NCI-H187 treated with DMSO at 0.1 percent for 48 hours (cell line): ENCODE measurements around the gene PLEKHG2.

ENCODE experiments used
- DNase-seq: peaks from one replicate; lab custom pipeline; 2025; lab: John Stamatoyannopoulos, UW

PLEKHG2 gene

DNA sequence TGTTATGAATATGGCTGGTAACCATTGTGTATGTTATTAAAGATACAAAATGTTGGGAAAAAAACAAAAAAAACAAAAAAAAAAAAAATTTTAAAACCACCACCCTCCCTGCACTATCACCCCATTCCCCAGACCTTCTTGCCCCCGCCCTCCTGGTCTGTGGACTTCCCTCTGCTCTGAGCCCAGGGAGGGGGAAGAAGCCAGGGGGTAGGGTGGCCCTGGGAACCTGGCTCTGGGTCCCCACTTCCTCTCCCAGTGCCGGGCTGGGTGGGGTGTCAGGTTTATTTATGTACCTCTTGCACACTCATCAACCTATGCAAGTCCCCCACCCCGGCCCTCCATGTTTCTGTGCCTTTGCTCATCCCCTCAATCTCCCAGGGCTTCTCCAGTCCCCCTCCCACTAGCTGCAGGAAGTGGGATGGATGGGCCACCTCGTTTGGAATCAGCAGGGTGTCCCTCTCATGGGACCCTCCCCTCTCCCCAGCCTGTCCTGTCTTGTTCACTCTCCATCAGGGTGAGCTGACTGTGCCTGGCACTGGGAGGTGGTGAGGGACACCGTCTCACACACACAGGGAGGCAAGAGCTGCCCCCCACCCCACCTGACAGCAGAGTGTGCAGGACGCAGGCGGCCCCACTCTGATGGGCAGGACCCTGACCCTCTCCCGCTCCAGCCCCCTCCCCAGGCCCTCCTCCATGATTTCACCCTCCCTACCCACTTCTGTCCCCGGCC is 27.5 kb upstream of the PLEKHG2 start:
- DNase-seq: no peak

DNA sequence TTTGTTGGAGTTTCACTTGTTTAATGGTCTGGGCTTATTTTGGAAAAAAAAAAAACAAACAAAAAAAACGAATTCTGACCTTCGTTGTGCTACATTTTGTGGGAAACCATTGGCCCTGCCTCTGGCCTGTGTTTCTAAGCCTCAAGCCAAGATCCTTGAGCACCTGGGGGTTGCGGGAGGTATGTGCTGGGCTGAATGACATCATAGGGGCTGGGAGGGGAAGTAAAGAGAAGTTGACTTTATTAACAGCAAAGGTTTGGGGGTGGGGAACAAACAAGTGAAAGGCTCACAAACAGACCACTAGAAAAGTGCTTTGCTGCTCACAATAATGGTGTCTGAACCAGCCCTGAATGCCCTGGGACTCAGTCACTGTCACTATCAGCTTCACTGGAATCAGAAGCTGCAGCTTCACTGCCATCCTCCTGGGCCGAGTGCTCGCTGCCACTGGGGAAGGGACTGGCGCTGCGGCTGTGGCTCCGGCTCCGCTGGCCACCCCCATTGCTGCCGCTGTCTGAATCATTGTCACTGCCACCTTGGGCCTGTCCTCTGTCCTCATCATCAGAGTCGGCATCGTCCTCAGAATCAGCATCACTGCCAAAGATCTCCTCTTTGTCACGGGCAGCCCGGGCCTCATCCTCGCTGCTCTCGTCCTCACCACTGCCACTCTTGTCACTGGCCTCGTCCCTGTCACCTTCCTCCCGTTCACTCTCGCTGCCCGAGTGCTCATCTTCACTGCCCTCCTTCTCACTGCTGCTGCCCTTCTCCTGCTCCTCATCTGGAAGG is 26.6 kb upstream of the PLEKHG2 start:
- no peak for DNase-seq

DNA sequence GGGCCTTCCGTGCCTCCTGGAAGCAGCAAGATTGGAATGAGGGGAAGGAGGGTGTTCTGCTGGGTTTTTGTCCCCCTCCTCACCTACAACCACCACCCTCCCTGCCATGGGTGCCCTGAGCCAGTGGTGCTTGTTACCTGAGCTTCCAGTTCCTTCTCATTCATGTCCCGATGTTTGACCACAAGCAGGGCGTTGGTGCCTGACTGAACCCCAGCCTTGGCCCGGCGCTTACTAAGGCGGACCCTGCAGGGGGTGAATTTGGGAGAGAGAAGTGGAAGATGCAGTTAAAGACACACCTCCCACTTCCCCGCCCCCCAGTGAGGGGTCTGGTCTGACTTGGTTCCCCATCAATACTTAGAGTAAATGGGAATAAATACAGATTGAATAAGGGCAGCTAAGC is 25.9 kb upstream of the PLEKHG2 start:
- no peak for DNase-seq

DNA sequence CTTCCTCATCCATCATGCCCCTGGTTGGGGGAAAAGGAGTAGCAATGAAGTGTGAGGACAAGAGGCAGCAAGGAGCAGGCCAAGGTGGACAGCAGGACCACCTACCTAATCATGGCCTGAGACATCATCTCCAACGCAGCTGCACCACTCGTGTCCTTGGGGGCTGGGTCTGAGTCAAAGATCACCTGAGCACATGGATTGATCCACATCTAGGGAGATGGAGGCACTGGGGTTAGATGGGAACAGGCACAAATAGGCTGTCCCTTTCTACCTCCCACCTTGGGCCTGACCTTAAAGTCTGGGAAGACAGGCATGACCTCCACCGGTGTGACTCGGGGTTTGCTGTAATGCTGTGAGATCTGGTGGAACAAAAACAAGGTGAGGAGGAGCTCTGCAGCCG is 23.8 kb upstream of the PLEKHG2 start:
- no peak for DNase-seq

DNA sequence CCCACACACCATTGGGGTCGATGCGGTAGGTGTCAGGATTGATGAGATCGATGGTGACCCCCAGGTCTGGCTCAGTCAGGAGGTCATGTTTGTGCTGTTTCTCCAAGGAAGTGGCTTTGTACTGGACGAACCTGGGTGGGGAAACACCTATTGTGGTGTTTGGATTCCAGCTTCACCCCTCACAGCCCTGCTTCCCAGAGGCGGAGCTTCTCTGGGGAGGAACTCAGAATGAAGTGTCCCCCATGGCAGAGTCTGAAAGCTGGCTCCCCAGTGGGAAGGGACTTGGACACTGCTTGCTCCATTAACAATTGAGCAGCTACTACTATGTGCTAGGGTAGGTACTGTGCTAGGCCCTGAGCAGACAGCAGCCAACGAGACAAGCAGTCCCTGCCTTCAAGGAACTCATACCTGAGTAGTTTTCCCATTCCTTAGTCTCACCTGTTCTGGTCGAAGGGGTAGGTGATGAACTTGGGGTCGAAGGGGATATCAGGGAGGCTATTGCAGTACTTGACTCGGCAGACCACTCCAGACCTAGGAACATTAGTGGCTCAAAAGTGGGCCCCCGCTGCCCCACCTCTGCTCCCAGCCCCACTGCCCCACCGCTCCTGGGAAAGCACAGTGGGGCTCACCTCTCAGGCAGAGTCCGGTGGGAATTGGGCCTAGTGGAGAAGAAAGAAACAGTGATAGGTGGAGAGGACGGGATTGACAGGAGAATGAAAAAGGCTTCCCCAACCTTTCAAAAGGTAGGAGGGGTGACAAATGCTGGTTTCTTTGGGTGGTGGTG is 22.6 kb upstream of the PLEKHG2 start:
- no peak for DNase-seq

DNA sequence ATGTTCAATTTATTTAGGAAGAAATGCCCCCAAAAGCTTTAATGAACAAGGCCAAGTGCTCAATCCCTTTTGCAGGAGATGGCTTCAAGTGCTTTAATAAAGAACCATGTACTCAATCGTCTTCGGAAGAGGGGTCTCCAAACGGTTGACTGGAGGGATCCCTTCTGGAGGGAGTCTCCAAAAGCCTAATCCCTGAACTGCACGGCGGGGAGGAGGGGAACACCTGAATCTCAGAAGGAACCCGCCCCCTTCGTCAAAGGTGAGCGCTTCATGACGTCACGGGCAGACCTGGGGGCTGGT is 22.1 kb upstream of the PLEKHG2 start:
- no peak for DNase-seq

DNA sequence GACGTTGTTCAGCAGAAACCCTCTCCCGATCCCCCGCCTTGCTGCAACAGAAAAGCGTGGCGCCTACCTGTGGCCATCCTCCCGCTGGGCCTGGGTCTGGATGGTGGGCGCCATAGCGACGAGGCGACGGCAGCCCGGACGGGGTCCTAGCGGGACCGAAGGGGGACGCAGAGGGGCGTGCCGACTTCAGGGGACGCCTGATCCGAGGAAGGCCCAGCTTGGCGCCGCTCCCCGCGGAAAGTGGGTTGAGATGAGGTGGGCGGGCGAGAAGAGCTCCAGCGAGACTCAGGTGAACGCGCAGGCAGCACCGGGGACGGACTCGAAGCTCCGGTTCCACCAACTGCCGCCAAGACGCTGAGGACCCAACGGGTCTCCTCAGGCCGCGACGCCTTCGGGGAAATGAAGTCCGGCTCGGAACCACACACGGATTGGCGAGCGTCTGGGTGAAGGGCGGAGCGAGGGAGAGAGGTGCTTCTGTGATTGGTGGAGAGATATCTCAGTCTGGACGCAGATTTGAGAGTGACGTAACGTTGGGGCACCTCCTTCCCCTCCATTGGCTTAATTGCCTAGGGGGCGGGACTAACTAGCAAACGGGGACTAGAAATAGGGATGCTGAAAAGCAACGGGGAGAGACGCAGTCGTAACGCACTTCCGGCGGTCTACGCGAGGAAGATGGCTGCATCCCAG is 21.6 kb upstream of the PLEKHG2 start, which contains the start of the genes MED29 and PAF1:
Gene MED29 (plus strand): TSS at position 628 of the 687 bp plus-strand sequence. CDS start 45 bp downstream, at position 673.
Gene PAF1 (minus strand): TSS at position 356 of the 687 bp plus-strand sequence. CDS start 242 bp downstream, at position 114.
- DNase-seq: peak; percentile 100

DNA sequence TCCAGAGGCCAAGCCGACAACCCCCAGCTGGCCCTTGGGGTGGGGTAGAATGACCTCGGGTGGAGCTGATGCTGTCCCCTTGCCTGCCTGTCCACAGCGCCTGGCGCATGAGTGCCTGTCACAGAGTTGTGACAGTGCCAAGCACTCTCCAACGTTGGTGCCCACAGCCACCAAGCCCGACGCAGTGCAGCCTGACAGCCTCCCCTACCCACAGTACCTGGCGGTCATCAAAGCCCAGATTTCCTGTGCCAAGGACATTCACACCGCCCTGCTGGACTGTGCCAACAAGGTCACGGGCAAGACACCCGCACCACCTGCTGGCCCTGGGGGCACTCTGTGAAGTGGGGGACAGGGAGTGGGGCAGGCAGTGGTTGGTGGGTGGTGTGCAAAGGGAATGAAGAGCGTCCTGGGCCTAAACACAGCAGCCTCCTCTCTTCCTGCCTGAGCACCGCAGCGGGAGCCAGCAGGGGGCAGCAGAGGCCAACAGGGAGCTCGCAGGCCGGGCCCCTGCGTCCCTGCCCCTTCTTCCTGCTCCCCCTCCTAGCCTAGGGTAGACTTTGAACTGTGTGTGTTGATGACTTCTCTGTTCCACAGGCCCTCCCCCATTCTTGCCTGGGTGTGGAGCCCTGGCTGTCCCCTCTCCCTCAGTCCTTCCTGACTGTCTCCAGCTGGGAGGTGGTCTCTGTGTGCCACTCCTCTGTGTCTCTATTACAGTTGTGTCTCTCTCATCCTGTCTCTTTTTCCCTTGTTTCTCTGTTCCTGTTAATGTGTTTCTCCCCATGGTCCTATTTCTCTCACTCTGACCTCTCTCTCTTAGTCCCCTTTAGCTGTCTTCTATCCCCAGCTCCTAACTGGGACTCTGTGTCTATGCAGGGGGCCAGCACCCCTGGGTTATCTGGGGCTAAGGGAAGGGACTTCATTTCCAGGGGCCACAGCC is 14.8 kb upstream of the PLEKHG2 start:
- DNase-seq: no peak

DNA sequence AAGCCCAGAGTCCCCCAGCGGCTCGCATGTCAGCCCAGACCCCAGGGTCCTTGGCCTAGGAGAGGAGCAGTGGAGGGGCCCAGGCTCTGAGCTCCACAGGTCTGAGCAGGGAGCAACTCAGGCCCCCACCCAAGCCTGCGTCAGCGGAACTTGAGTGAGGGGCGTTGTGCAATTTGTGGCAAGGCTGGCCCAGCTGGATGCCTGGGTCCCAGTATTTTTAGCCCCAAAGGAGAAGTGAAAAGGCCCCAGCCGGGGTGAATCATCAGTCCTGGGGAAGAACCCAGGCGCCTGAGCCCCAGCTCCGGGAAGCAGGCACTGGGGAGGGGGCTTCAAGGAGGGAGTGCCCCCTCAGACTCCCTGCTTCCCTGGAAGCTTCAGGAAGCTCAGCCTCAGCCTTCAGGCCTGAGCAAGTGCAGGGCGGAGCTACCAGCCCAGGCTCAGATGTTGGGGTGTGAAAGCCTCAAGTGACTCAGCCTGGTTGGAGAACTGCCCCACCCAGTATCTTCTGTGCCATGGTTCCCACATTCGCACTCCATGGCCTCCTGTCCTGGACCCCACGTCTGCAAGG is 14.1 kb upstream of the PLEKHG2 start:
- DNase-seq: no peak

DNA sequence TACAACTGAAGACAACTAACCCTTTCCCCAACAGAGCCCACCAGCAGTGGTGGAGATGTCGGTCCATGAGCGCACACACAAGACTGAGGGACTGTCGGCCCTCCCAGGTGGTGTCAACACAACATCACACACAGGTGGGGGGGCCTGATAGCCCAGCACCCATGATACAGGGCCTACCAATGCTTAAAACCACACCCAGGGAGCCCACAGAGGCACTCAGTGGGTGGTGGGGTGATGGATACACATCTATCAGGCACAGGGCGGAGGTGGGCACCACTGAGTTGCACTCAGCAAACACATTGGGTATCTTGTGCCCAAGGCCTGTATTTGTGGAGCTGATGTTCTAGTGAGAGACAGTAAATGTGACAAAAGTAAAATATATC is 12.8 kb upstream of the PLEKHG2 start:
- DNase-seq: no peak

DNA sequence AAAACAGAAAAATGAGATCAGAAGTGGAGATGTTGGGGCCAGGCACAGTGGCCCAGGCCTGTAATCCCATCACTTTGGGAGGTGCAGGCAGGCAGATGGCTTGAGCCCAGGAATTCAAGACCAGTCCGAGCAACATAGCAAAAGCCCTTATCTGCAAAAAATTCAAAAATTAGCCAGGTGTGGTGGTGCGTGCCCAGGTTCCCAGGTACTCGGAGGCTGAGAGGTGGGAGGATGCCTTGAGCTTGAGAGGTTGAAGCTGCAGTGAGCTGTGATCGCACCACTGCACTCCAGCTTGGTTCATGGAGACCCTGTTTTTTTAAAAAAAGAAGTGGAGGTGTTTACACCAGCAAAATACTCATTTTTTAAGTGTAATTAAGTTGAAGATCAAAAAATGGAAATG is 12.4 kb upstream of the PLEKHG2 start:
- DNase-seq: no peak

DNA sequence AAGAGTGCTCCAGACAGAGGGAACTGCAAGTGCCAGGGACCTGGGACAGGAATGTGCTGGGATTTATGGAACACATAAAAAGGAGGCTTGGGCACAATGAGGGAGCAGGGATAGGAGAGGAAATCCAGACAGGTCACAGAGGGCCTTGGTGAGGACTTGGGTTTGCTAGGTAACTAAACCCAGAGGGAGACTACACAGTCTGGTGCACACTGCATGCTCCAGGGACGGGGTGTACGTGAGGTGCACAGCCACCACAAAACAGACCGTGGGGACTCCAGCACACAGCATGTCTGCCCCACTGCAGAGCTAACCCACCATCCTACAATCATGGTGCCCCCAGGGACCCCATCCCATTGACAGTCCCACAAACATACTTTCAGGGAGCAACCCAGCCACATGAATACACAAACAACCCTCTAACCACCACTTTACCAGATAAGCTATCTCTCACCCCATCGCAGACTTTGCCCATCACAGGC is 11.4 kb upstream of the PLEKHG2 start:
- DNase-seq: no peak

DNA sequence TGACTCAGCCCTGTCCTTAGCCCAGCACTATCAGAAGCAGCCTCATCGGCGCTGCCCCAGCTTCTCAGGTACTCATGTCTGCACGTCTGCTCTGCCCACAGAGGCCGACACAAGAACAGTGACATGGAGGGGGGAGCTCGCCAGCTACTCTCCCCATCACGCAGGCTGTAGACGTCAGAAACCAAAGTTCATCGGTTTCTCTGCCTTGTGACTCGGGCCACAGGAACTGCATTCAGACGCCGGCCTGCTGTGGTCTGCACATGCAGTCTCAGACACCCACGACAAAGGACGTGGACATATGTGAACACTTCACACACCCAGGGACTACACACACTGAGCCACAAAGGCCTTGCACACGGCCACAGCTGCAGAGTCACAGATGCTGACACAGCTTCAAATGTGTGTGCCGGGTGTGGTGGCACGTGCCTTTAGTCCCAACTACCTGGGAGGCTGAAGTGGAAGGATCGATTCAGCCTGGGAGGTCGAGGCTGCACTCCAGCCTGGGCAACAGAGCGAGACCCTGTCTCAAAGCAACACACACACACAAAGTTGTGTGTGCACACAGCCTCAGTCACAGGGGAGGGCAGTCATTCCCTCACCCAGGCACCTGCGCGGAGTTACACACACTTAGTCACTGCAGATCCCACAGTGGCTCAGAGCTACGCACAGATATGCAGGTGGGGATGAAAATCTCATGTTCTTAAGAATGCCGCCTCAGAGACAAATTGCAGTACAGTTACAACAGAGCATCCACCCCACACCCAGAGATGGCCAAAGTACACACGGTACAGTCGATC is 10.7 kb upstream of the PLEKHG2 start:
- no peak for DNase-seq

DNA sequence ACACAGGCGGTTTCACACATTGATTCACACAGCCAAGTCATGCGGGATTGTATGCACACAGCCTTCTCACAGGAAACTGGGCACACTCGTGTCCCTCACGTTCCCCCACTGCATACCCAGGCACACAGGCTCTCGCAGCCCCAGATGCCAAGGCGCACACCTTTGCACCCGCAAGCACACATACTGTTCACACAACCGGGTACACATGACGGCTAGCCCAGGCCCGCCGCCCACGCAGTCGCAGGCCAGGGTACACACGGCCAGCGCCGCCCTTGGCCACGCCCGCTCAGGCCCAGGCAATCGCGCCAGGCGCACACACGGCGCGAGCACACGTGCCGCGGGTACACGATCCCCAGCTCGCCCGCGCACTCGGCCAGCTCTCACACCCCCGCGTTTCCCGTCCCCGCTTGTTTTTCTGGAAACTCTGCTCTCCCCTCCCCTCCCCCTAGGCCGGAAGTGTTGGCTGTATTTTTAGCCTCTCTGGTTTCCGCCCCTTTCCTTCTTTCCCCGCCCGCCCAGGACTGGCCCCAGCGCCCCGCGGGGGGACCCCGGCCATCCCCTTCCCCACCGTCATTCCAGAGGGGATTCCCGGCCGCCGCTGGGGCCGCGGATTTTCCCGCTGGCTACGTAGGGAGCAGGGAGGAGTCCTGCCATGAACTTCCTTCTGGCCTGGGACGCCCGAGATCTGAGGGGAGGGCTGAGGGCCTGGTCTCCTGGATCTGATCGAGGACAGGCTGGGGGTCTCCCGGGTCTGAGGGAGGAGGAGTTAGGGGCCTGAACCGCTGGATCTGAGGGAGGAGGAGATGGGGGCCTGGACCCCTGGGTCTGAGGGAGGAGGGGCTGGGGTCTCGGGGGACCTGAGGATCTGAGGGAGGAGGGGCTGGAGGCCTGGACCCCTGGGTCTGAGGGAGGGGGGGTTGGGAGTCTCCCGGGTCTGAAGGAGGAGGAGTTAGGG is 9.8 kb upstream of the PLEKHG2 start:
- DNase-seq: no peak

DNA sequence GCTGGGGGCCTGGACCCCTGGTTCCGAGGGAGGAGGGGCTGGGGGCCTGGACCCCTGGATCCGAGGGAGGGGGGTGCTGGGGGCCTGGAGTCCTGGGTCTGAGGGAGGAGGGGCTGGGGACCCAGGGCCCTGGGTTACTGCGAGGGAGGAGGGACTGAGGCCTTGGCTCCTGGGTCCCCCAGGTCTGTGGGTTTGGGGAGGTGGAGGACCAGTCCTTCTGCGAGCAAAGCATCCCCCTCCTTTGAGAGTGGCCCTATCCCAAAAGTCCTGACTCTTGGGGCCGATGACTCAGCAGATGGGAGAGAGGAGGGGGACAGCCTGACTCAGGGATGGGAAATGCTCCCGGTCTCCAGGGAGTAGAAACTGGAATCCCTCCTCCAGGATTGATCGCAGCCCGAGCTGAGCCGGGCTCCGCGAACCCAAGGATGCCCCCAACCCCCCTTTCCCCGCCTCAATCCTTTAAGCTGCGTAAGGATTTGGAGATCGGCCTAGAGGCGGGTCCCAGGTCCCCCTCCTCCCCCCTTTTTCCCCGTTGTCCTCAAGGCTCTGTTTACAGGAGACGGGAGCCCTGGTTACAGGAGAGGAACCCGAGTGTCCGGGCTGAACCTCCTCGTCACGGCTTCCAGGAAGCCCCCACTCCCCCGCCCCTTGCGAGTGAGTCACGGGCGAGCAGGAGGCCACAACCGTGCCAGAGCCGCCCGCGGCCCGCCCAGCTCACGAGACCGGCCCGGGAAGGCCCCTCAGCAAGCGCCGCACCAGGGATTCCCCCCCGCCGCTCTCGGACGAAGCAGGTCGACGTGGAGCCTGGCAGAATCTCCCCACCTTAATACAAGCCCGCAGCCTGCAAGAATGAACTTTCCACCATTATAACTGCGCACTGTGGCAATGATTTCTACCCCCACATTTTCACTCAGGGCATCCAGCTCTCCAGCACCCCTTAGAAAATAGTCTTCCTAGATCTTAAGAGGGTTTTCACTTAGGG is 8.8 kb upstream of the PLEKHG2 start:
- no peak for DNase-seq

DNA sequence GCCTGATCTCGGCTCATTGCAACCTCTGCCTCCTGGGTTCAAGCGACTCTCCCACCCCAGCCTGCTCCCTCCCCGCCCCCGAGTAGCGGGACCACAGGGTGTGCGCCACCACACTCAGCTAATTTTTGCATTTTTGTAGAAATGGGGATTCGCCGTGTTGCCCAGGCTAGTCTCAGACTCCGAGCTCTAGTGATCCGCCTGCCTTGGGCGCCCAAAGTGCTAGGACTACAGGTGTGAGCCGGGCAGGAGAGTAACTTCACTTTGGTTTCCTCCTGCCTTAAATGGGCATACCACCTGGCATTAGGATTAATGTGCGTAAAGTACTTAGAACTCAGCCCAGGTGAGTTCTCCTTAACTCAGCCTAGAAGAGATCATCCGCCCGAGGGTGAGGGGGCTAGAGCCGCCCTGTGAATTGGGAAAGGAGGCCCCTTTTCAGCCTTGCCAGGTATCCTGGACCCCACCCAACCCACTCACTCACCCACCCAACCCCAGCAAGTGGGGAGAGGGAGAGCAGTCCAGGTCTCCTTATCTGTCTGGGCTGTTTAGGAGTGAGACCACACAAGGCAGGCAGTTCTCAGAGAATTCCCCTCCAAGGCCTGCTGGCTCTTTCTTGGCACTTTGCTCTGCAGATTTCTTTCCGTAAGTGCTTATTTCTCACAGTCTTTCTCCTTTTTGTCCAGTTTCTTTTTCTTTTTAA is 7.1 kb upstream of the PLEKHG2 start:
- no peak for DNase-seq
